GM23248 (cell line): ENCODE data around the gene PTMA.

Source experiments
- EZH2 ChIP-seq: fragments of 200-600 bp; sonication (generic); IDR thresholded peaks from 2 replicates; pipeline ENCODE4 v1.6.1; 2018; ENCODE audit warnings: antibody characterized with exemption, mild to moderate bottlenecking; ENCODE audit not compliant: insufficient read depth, poor library complexity, severe bottlenecking
- EZH2phosphoT487 ChIP-seq: fragments of 200-600 bp; sonication (generic); IDR thresholded peaks from 2 replicates; pipeline ENCODE4 v1.6.1; 2018; ENCODE audit warnings: antibody characterized with exemption, moderate library complexity, mild to moderate bottlenecking, low read depth; ENCODE audit not compliant: insufficient read depth

DNA sequence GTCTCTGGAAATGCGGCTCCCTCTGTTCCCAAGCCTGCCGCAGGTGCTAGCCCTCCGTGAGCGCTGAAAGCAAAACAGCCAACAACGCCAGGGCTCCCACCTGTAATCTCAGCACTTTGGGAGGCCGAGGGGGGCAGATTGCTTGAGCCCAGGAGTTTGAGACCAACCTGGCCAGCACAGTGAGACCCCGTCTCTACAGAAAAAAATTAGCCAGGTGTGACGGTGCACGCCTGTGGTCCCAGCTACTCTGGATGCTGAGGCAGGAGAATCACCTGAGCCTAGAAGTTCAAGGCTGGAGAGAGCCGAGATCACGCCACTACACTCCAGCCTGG, 41.3 kb upstream of the PTMA start:
- TF ChIP-seq EZH2: no peak
- TF ChIP-seq EZH2phosphoT487: no peak
